Sigmoid colon (tissue), 7 donors: ENCODE results near the gene PPP4R2. TPM values are rescaled to one million over a fixed set of nuclear protein-coding genes. Genes with fewer than 3 reads are reported as not detected.

Source experiments
- DNase-seq: peaks from one replicate; pipeline ENCODE4 v3.0.0-alpha.2; 2019
- H3K27ac ChIP-seq, 4 donors: fragments of 200-600 bp; sonication (generic); one replicate each; pipeline ENCODE4 v1.5.1; 2016 to 2019; ENCODE audit warnings: mild to moderate bottlenecking in 1 of 4
- H3K27me3 ChIP-seq, 3 donors: fragments of 200-600 bp; sonication (generic); one replicate each; pipeline ENCODE4 v1.5.1; 2019; ENCODE audit warnings: mild to moderate bottlenecking in 1 of 3
- H3K36me3 ChIP-seq, 4 donors: fragments of 200-600 bp; sonication (generic); one replicate each; pipeline ENCODE4 v1.5.1; 2016 to 2019
- H3K4me1 ChIP-seq, 4 donors: fragments of 200-600 bp; sonication (generic); one replicate each; pipeline ENCODE4 v1.5.1; 2017 to 2019
- H3K4me3 ChIP-seq, 4 donors: fragments of 200-600 bp; sonication (generic); one replicate each; pipeline ENCODE4 v1.5.1; 2017 to 2019; ENCODE audit warnings: mild to moderate bottlenecking in 2 of 4, moderate library complexity in 1 of 4
- H3K9me3 ChIP-seq, 4 donors: fragments of 200-600 bp in 3 of 4; sonication (generic) in 3 of 4; one replicate each; pipeline versions ENCODE4 v1.5.1 to v1.6.1; 2013 to 2019
- EP300 ChIP-seq, 4 donors: sonication (generic); formaldehyde crosslinking; IDR thresholded peaks; one replicate each; pipeline ENCODE4 v1.6.1; 2017; ENCODE audit warnings: antibody characterized with exemption in 4 of 4
- POLR2A ChIP-seq, 2 donors: fragments of 450-650 bp; IDR thresholded peaks; one replicate each; pipeline ENCODE4 v1.6.1; 2016; ENCODE audit warnings: antibody characterized with exemption in 2 of 2, mild to moderate bottlenecking in 2 of 2, moderate library complexity in 2 of 2
- POLR2AphosphoS5 ChIP-seq, 4 donors: sonication (generic); formaldehyde crosslinking; IDR thresholded peaks; one replicate each; pipeline ENCODE4 v1.6.1; 2017; ENCODE audit warnings: antibody characterized with exemption in 4 of 4
- WGBS, 2 donors: extraction: QIAGEN DNeasy Blood & Tissue Kit; methylation state at CpG; one replicate each; pipeline ENCODE4 v1.1.7; 2013; 5-methylcytosine and 5-hydroxymethylcytosine counted together
- intact Hi-C: fragments of 100-400 bp; cut with DNase I; formaldehyde crosslinking; loops from one replicate; pipeline ENCODE4 v1.15.1; 2023
- polyA plus RNA-seq, 3 donors: library from polyadenylated mRNA; stranded (reverse); fragments of 200-250 nt; gene quantifications; one replicate each; pipeline ENCODE4 v1.2.3, GENCODE V29; 2013
- total RNA-seq, 4 donors: library from RNA; depleted of rRNA; stranded (reverse); fragments of >200 nt; gene quantifications; one replicate each; pipeline ENCODE4 v1.1.0, GENCODE V29; 2016
- TF ChIP-seq, protein P1 (sequence below), 4 experiments: fragments of 450-650 bp in 3 of 4; fragments of 200-600 bp in 1 of 4; IDR thresholded peaks; one replicate each; pipeline ENCODE4 v1.5.1; 2016 to 2019; ENCODE audit warnings: antibody characterized with exemption in 4 of 4, mild to moderate bottlenecking in 3 of 4, moderate library complexity in 2 of 4
- donor health status: healthy with polysubstance abuse.
- donor health status: Bipolar disorder and iron deficiency.
- donor health status: healthy.

The PPP4R2 gene
- total and polyA plus RNA-seq, 7 donors = 20.3 to 53.2 (median 33.4) TPM

DNA sequence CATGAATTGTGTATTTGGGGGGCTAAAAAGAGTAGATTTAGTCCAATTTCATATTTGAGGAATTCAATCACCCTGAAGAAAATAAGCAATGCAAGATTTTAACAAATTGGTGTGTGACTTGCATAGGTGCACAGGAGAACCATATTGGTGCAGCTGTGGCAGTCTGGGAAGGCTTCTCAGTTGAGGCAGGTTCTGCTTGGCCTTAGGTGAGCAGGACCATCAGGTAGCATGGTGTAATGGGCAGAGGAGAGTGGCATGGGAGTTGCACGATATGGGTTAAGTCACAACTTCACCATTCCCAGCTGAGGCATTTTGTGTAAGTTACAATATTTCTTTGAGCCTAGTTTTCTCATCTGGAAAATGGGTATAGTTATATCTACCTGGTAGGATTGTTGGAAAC, 75.3 kb downstream of the PPP4R2 start:
- 93 to 94% methylated on average over 1 of the region's 1 CpG for WGBS, 2 donors

DNA sequence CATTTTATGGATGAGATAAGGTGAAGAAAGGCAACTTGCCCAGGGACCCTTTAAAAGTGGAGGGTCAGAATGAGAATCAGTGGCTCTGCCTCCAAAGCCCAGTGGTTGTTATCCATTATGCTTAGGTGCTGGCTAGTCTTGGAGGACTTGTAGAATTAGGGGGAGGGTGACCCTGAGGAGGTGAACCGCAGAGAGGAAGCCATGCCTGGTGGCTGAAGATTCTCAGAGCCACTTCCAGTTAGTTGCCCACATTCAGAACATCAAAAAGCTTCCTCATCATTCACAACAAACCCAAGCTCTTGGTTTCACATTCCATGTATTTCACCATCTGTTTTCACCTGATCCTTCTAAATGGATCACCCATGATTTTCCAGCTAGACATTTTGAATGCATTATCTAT, 76.0 kb downstream of the PPP4R2 start:
- Histone ChIP-seq H3K36me3 (no peaks in the 10 kb centered on the region), H3K9me3 (no peaks in the 10 kb centered on the region), H3K27me3 (no peaks in the 10 kb centered on the region), H3K4me1 (no peaks in the 10 kb centered on the region), H3K4me3 (no peak overlapping the region), H3K27ac (no peak overlapping the region)
- no peak for DNase-seq
- TF ChIP-seq POLR2AphosphoS5 (IDR thresholded peaks at IDR 0.05) (no peak), EP300 (IDR thresholded peaks at IDR 0.05) (no peak), POLR2A (IDR thresholded peaks at IDR 0.05) (no peak)
- TF ChIP-seq, protein P1, sequence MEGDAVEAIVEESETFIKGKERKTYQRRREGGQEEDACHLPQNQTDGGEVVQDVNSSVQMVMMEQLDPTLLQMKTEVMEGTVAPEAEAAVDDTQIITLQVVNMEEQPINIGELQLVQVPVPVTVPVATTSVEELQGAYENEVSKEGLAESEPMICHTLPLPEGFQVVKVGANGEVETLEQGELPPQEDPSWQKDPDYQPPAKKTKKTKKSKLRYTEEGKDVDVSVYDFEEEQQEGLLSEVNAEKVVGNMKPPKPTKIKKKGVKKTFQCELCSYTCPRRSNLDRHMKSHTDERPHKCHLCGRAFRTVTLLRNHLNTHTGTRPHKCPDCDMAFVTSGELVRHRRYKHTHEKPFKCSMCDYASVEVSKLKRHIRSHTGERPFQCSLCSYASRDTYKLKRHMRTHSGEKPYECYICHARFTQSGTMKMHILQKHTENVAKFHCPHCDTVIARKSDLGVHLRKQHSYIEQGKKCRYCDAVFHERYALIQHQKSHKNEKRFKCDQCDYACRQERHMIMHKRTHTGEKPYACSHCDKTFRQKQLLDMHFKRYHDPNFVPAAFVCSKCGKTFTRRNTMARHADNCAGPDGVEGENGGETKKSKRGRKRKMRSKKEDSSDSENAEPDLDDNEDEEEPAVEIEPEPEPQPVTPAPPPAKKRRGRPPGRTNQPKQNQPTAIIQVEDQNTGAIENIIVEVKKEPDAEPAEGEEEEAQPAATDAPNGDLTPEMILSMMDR (IDR thresholded peaks at IDR 0.05) = no peak
- 50 to 77% methylated on average over 1 of the region's 1 CpG for WGBS, 2 donors
- intact Hi-C loops = no loop called here

More for the DNA sequence above, 75.3 kb downstream of the PPP4R2 start:
- Histone ChIP-seq H3K27me3 (no peaks in the 10 kb centered on the region), H3K36me3 (no peaks in the 10 kb centered on the region), H3K27ac (no peak overlapping the region), H3K9me3 (no peaks in the 10 kb centered on the region), H3K4me1 (no peaks in the 10 kb centered on the region), H3K4me3 (no peak overlapping the region)
- intact Hi-C loops = no loop called here
- DNase-seq = no peak
- TF ChIP-seq POLR2AphosphoS5 (IDR thresholded peaks at IDR 0.05) (no peak), EP300 (IDR thresholded peaks at IDR 0.05) (no peak), POLR2A (IDR thresholded peaks at IDR 0.05) (no peak)
- TF ChIP-seq, protein P1 (IDR thresholded peaks at IDR 0.05) = no peak

DNA sequence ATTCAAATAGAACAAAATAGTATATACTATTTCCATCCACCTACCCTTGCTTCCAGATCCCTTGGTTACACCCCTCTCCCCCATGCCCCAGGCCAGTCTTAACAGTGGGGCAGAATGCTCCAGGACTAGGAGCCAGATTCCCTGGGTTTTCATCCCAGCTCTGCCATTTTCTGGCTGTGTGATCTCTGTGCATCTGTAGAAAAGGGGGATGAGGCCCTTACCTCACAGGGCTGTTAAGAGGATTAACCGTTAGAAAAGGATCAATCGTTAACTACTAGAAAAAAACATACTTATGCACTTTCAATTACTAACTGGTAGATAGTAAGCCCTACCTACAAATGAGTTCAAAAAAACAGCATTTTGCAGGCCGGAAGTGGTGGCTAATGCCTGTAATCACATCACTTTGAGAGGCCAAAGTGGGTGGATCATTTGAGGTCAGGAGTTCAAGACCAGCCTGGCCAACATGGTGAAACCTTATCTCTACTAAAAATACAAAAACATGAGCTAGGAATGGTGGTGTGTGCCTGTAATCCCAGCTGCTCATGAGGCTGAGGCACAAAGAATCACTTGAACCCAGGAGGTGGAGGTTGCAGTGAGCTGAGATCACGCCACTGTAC, 76.6 kb downstream of the PPP4R2 start:
- intact Hi-C loops = no loop called here
- no peaks in the 10 kb centered on the region for H3K36me3 ChIP-seq
- no peaks in the 10 kb centered on the region for H3K9me3 ChIP-seq
- no peak overlapping the region for H3K27ac ChIP-seq
- H3K4me1 ChIP-seq = no peaks in the 10 kb centered on the region
- no peaks in the 10 kb centered on the region for H3K27me3 ChIP-seq
- 62 to 80% methylated on average over 4 of the region's 4 CpGs for WGBS, 2 donors
- DNase-seq = no peak
- H3K4me3 ChIP-seq = no peak overlapping the region
- TF ChIP-seq, protein P1 (IDR thresholded peaks at IDR 0.05) = no peak
- TF ChIP-seq POLR2AphosphoS5 (IDR thresholded peaks at IDR 0.05) (no peak), POLR2A (IDR thresholded peaks at IDR 0.05) (no peak), EP300 (IDR thresholded peaks at IDR 0.05) (no peak)

DNA sequence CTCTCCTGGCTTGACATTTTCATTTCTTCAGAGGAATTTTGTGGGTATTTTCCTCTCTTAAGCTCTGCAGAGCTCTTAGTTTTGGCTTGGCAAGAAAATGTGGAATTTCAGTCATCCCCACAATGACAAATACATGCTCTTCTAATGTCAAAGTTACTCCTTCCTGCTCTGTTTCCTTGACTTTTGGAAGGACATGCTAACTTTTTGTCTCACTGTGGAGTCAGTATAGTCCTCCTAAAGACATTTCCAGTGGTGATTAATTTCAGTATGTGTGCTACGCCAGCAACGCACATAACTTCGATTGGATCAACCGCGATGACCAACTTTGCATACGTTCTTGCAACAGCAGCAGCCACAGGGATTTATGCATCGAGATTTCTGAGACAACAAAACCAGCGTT, 78.2 kb downstream of the PPP4R2 start:
- Histone ChIP-seq H3K27me3 (no peaks in the 10 kb centered on the region), H3K27ac (no peak overlapping the region), H3K9me3 (no peaks in the 10 kb centered on the region), H3K4me1 (no peaks in the 10 kb centered on the region), H3K36me3 (no peaks in the 10 kb centered on the region), H3K4me3 (no peak overlapping the region)
- no peak for DNase-seq
- TF ChIP-seq POLR2A (IDR thresholded peaks at IDR 0.05) = no peak
- no peak for TF ChIP-seq EP300 (IDR thresholded peaks at IDR 0.05)
- TF ChIP-seq, protein P1 (IDR thresholded peaks at IDR 0.05) = no peak
- TF ChIP-seq POLR2AphosphoS5 (IDR thresholded peaks at IDR 0.05) = no peak
- intact Hi-C loops = no loop called here
- WGBS, 2 donors = 92 to 93% methylated on average over 8 of the region's 8 CpGs
